HepG2 (cell line): ENCODE results near the gene CYP27B1. TPM values are rescaled to one million over a fixed set of nuclear protein-coding genes. Genes with fewer than 3 reads are reported as not detected.

ENCODE experiments used
- ATAC-seq: fragments of 200-7000 bp; cut with Tn5 transposase; 3 replicates; pipeline ENCODE4 v1.9.1; 2020; ENCODE audit warnings: mild to moderate bottlenecking, moderate library complexity
- BruUV-seq: library from RNA; stranded (reverse); fragments of 400-500 nt; replicated peaks from 2 replicates; lab custom pipeline; 2021; lab: Mats Ljungman, UMichigan
- CTCF ChIA-PET: fragments of 300-600 bp; formaldehyde crosslinking; extraction: SDS; loops from one replicate; lab custom pipeline; 2021; ENCODE audit warnings: low total read pairs, inconsistent platforms, low intra/inter-chr PET ratio; lab: Yijun Ruan, JAX
- POLR2A ChIA-PET: fragments of 350-600 bp; sonication (Branson Sonifier 250); formaldehyde crosslinking; loops from one replicate; lab custom pipeline; 2020; ENCODE audit warnings: antibody characterized with exemption, inconsistent platforms; lab: Yijun Ruan, JAX
- DNase-seq: peaks from one replicate; pipeline ENCODE4 v3.0.0-alpha.2; 2015; ENCODE audit warnings: low spot score
- FAIRE-seq: peaks from 3 replicates; lab custom pipeline; 2011; peaks lifted over from hg19 to GRCh38; lab: Jason Lieb, UNC
- H2AFZ ChIP-seq: one replicate; pipeline ENCODE4 v1.6.1; 2011; ENCODE audit warnings: low read length, inconsistent platforms
- H3K27ac ChIP-seq: fragments of 300-600 bp; 3 replicates; pipeline ENCODE4 v1.8.0; 2011; ENCODE audit warnings: mixed run types, mild to moderate bottlenecking, mixed read lengths, low read length, inconsistent platforms; ENCODE audit not compliant: insufficient read depth; ENCODE audit errors: extremely low read length
- H3K27me3 ChIP-seq, 2 experiments: fragments of 200-600 bp in 1 of 2; 2 replicates in 1 of 2; 3 replicates in 1 of 2; pipeline versions ENCODE4 v1.6.0 to v1.8.0; 2011; ENCODE audit warnings: low read length in 2 of 2, mild to moderate bottlenecking in 2 of 2, moderate library complexity in 2 of 2, inconsistent platforms in 1 of 2; ENCODE audit not compliant: insufficient read depth in 2 of 2, control insufficient read depth in 1 of 2
- H3K36me3 ChIP-seq, 2 experiments: fragments of 200-600 bp in 1 of 2; replicated peaks in 1 of 2; 2 replicates in 1 of 2; 3 replicates in 1 of 2; pipeline versions ENCODE4 v1.5.1 to v1.8.0; 2011; ENCODE audit warnings: low read length in 2 of 2, inconsistent platforms in 1 of 2; ENCODE audit not compliant: insufficient read depth in 2 of 2, control insufficient read depth in 1 of 2
- H3K4me1 ChIP-seq: 2 replicates; pipeline ENCODE4 v1.5.1; 2012; ENCODE audit warnings: low read length, inconsistent platforms; ENCODE audit not compliant: insufficient read depth
- H3K4me2 ChIP-seq: 2 replicates; pipeline ENCODE4 v1.6.0; 2011; ENCODE audit warnings: low read depth, low read length, inconsistent platforms
- H3K4me3 ChIP-seq, 3 experiments: fragments of 200-600 bp in 1 of 3; sonication (generic), shearing (Covaris generic) in 1 of 3; replicated peaks in 1 of 3; 2 replicates each; pipeline ENCODE4 v1.5.1; 2011 to 2016; ENCODE audit warnings: low read length in 3 of 3, inconsistent platforms in 2 of 3, low read depth in 2 of 3, mild to moderate bottlenecking in 2 of 3, control low read depth in 1 of 3, mixed read lengths in 1 of 3; ENCODE audit not compliant: insufficient read depth in 1 of 3
- H3K79me2 ChIP-seq: one replicate; pipeline ENCODE4 v1.6.1; 2011; ENCODE audit warnings: low read length, inconsistent platforms; ENCODE audit not compliant: insufficient read depth
- H3K9ac ChIP-seq: 2 replicates; pipeline ENCODE4 v1.6.0; 2011; ENCODE audit warnings: mild to moderate bottlenecking, low read depth, low read length, inconsistent platforms; ENCODE audit not compliant: insufficient read depth
- H3K9me3 ChIP-seq: 2 replicates; pipeline ENCODE4 v1.5.1; 2012; ENCODE audit warnings: mild to moderate bottlenecking, low read length
- H4K20me1 ChIP-seq: 2 replicates; pipeline ENCODE4 v1.6.0; 2011; ENCODE audit warnings: inconsistent platforms, mild to moderate bottlenecking, low read length, moderate library complexity; ENCODE audit not compliant: insufficient read depth
- DNMT1 ChIP-seq: sonication (generic); formaldehyde crosslinking; IDR thresholded peaks from 2 replicates; pipeline ENCODE4 v1.5.1; 2020; ENCODE audit warnings: mild to moderate bottlenecking, missing genetic modification reagents
- GATAD1 ChIP-seq: IDR thresholded peaks from 2 replicates; pipeline ENCODE4 v1.6.1; 2016; ENCODE audit warnings: missing genetic modification reagents, missing compliant biosample characterization
- GRHL1 ChIP-seq: sonication (generic); formaldehyde crosslinking; conservative IDR thresholded peaks from 2 replicates; pipeline ENCODE4 v1.8.0; 2022; ENCODE audit warnings: missing genetic modification reagents
- HOXA9 ChIP-seq: sonication (generic); formaldehyde crosslinking; IDR thresholded peaks from 2 replicates; pipeline ENCODE4 v1.8.1; 2022; ENCODE audit warnings: missing genetic modification reagents, mild to moderate bottlenecking, moderate library complexity, borderline replicate concordance
- NR2F2 ChIP-seq: IDR thresholded peaks from 2 replicates; pipeline ENCODE4 v1.6.1; 2012; ENCODE audit warnings: low read depth, inconsistent platforms, borderline replicate concordance
- SAFB2 ChIP-seq: sonication (generic); formaldehyde crosslinking; IDR thresholded peaks from 2 replicates; pipeline ENCODE4 v1.5.1; 2020; ENCODE audit warnings: missing genetic modification reagents, low read depth, mild to moderate bottlenecking, borderline replicate concordance
- UBTF ChIP-seq: sonication (generic); formaldehyde crosslinking; IDR thresholded peaks from 2 replicates; pipeline ENCODE4 v1.4.0; 2020; ENCODE audit warnings: mild to moderate bottlenecking, missing genetic modification reagents
- ZBTB7B ChIP-seq: sonication (generic); formaldehyde crosslinking; IDR thresholded peaks from 2 replicates; pipeline ENCODE4 v1.4.0; 2020; ENCODE audit warnings: missing genetic modification reagents
- ZFP91 ChIP-seq: sonication (generic); formaldehyde crosslinking; IDR thresholded peaks from 2 replicates; pipeline ENCODE4 v1.9.0; 2022; ENCODE audit warnings: missing genetic modification reagents, mild to moderate bottlenecking, borderline replicate concordance
- ZMYM2 ChIP-seq: sonication (generic); formaldehyde crosslinking; IDR thresholded peaks from 2 replicates; pipeline ENCODE4 v1.8.0; 2022; ENCODE audit warnings: mild to moderate bottlenecking, missing genetic modification reagents
- ZNF746 ChIP-seq: sonication (generic); formaldehyde crosslinking; IDR thresholded peaks from 2 replicates; pipeline ENCODE4 v1.8.0; 2022; ENCODE audit warnings: mild to moderate bottlenecking, missing genetic modification reagents
- ZSCAN9 ChIP-seq: IDR thresholded peaks from 2 replicates; pipeline ENCODE4 v1.6.1; 2016; ENCODE audit warnings: borderline replicate concordance
- WGBS: methylation state at CpG from one replicate; pipeline ENCODE4 v1.1.6; 2017; ENCODE audit warnings: low lambda C conversion rate; 5-methylcytosine and 5-hydroxymethylcytosine counted together
- in situ Hi-C: cut with HindIII; loops from 2 replicates; pipeline ENCODE4 v1.10.0; 2017; ENCODE audit warnings: low pct_unique_long_range_greater_than_20kb; ENCODE audit not compliant: extremely low pct_ligation_motif_present
- intact Hi-C: fragments of 100-400 bp; cut with micrococcal nuclease; formaldehyde crosslinking; loops from one replicate; pipeline ENCODE4 v1.10.0; 2022; ENCODE audit not compliant: unreplicated experiment
- polyA plus RNA-seq, 8 experiments: library from polyadenylated mRNA; depleted of rRNA in 3 of 8; stranded (reverse) in 7 of 8; unstranded in 1 of 8; fragments of >200 nt; fragmentation: Illumina TruSeq in 4 of 8; extraction: Trizol in 4 of 8; gene quantifications; 2 replicates each; pipeline versions ENCODE4 v1.2.1 to v1.2.3, GENCODE V29; 2011 to 2016; ENCODE audit warnings: low read depth in 4 of 8, missing spikeins in 1 of 8, mixed read lengths in 1 of 8; ENCODE audit not compliant: insufficient read depth in 1 of 8
- total RNA-seq, 5 experiments: library from RNA; depleted of rRNA; stranded (reverse); fragments of >200 nt; fragmentation: Illumina TruSeq; extraction: Trizol; gene quantifications; 2 replicates each; pipeline ENCODE4 v1.2.3, GENCODE V29; 2016; ENCODE audit warnings: low read depth in 1 of 5
- TF ChIP-seq, protein P1 (sequence below): sonication (generic); formaldehyde crosslinking; IDR thresholded peaks from 2 replicates; pipeline ENCODE4 v1.4.0; 2020; ENCODE audit warnings: missing genetic modification reagents

Gene CYP27B1
- total and polyA plus RNA-seq, 2 of the 13 experiments (the other 11 are each of a cell fraction or from before 2014, with no cell fraction given), result 2.3 to 3.0 TPM

GRCh38 chr12:57755454-57756372, 11.2 kb downstream of the CYP27B1 start:
- CTCF ChIA-PET, result interaction anchor here (1.2 to 1.8 kb wide), 2 partner anchors 9 to 150 kb away, joined by 3 to 9 read pairs; no protein-coding TSS in a partner anchor
- H2AFZ ChIP-seq, result peak overlapping the region; percentile 5
- FAIRE-seq, result no peak
- TF ChIP-seq ZMYM2 (CRISPR knock-in tag) (no peak), ZSCAN9 (CRISPR knock-in tag) (peak; percentile 58; the same call in 1 of the 2 replicates), GATAD1 (CRISPR knock-in tag) (0 out of 2 replicates have a peak, but pooled peaks have one; percentile 32), NR2F2 (peak; percentile 55; the same call in 1 of the 2 replicates), ZFP91 (CRISPR knock-in tag) (0 out of 2 replicates have a peak, but pooled peaks have one; percentile 18), DNMT1 (CRISPR knock-in tag) (no peak), SAFB2 (no peak), HOXA9 (no peak), ZNF746 (CRISPR knock-in tag) (peak; percentile 59; the same call in 1 of the 2 replicates), GRHL1 (CRISPR knock-in tag) (no peak), ZBTB7B (CRISPR knock-in tag) (peak; percentile 82), UBTF (CRISPR knock-in tag) (peak; percentile 80)
- TF ChIP-seq, protein P1, sequence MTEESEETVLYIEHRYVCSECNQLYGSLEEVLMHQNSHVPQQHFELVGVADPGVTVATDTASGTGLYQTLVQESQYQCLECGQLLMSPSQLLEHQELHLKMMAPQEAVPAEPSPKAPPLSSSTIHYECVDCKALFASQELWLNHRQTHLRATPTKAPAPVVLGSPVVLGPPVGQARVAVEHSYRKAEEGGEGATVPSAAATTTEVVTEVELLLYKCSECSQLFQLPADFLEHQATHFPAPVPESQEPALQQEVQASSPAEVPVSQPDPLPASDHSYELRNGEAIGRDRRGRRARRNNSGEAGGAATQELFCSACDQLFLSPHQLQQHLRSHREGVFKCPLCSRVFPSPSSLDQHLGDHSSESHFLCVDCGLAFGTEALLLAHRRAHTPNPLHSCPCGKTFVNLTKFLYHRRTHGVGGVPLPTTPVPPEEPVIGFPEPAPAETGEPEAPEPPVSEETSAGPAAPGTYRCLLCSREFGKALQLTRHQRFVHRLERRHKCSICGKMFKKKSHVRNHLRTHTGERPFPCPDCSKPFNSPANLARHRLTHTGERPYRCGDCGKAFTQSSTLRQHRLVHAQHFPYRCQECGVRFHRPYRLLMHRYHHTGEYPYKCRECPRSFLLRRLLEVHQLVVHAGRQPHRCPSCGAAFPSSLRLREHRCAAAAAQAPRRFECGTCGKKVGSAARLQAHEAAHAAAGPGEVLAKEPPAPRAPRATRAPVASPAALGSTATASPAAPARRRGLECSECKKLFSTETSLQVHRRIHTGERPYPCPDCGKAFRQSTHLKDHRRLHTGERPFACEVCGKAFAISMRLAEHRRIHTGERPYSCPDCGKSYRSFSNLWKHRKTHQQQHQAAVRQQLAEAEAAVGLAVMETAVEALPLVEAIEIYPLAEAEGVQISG, result peak; percentile 63; the same call in 1 of the 2 replicates

More at GRCh38 chr12:57755454-57756372, 11.2 kb downstream of the CYP27B1 start:
- in situ Hi-C loops, result no loop called here
- peak; percentile 50 for ATAC-seq
- Histone ChIP-seq H3K4me1 (peaks cover 37% of the 10 kb centered on the region), H3K9me3 (no peaks in the 10 kb centered on the region), H3K27me3 (no peaks in the 10 kb centered on the region; a peak in 1 of 5 replicates), H3K4me2 (peak overlapping the region; percentile 96), H3K27ac (peak overlapping the region; percentile 67), H3K36me3 (peaks cover 1 to 3% of the 10 kb centered on the region in 2 experiments; a peak in 2 of 5 replicates), H3K4me3 (peak overlapping the region; percentile 81 to 82 (median 81)), H4K20me1 (0 out of 2 replicates have a peak, but pooled peaks cover 5% of the 10 kb centered on the region), H3K79me2 (peaks cover 17% of the 10 kb centered on the region), H3K9ac (peak overlapping the region; percentile 71)
- BruUV-seq, result no TSS peak
- DNase-seq, result no peak
- POLR2A ChIA-PET, result interaction anchor here (0.7 to 3.0 kb wide), 4 partner anchors 9 to 236 kb away, joined by 3 to 14 read pairs (median 9); partner anchors contain the start of genes CYP27B1, EEF1AKMT3 and METTL1
- 2% methylated on average over 3 of the region's 76 CpGs for WGBS
- intact Hi-C loops, result no loop called here
